HL-60 (cell line): ENCODE measurements around the gene TRH.

ENCODE experiments used
- TF ChIP-seq, protein P1 (sequence below): IDR thresholded peaks from 2 replicates; pipeline ENCODE4 v1.6.1; 2012; ENCODE audit warnings: low read depth; ENCODE audit not compliant: insufficient replicate concordance
- TF ChIP-seq, protein P2 (sequence below): IDR thresholded peaks from one replicate; pipeline ENCODE4 v1.5.1; 2011; ENCODE audit warnings: low read length, control low read depth, inconsistent platforms; ENCODE audit not compliant: insufficient read depth

GRCh38 chr3:129956936-129957335 is 17.6 kb upstream of the TRH start:
- TF ChIP-seq, protein P1, sequence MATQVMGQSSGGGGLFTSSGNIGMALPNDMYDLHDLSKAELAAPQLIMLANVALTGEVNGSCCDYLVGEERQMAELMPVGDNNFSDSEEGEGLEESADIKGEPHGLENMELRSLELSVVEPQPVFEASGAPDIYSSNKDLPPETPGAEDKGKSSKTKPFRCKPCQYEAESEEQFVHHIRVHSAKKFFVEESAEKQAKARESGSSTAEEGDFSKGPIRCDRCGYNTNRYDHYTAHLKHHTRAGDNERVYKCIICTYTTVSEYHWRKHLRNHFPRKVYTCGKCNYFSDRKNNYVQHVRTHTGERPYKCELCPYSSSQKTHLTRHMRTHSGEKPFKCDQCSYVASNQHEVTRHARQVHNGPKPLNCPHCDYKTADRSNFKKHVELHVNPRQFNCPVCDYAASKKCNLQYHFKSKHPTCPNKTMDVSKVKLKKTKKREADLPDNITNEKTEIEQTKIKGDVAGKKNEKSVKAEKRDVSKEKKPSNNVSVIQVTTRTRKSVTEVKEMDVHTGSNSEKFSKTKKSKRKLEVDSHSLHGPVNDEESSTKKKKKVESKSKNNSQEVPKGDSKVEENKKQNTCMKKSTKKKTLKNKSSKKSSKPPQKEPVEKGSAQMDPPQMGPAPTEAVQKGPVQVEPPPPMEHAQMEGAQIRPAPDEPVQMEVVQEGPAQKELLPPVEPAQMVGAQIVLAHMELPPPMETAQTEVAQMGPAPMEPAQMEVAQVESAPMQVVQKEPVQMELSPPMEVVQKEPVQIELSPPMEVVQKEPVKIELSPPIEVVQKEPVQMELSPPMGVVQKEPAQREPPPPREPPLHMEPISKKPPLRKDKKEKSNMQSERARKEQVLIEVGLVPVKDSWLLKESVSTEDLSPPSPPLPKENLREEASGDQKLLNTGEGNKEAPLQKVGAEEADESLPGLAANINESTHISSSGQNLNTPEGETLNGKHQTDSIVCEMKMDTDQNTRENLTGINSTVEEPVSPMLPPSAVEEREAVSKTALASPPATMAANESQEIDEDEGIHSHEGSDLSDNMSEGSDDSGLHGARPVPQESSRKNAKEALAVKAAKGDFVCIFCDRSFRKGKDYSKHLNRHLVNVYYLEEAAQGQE = no peak
- TF ChIP-seq, protein P2, sequence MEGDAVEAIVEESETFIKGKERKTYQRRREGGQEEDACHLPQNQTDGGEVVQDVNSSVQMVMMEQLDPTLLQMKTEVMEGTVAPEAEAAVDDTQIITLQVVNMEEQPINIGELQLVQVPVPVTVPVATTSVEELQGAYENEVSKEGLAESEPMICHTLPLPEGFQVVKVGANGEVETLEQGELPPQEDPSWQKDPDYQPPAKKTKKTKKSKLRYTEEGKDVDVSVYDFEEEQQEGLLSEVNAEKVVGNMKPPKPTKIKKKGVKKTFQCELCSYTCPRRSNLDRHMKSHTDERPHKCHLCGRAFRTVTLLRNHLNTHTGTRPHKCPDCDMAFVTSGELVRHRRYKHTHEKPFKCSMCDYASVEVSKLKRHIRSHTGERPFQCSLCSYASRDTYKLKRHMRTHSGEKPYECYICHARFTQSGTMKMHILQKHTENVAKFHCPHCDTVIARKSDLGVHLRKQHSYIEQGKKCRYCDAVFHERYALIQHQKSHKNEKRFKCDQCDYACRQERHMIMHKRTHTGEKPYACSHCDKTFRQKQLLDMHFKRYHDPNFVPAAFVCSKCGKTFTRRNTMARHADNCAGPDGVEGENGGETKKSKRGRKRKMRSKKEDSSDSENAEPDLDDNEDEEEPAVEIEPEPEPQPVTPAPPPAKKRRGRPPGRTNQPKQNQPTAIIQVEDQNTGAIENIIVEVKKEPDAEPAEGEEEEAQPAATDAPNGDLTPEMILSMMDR = no peak
